Endodermal cell (in vitro differentiated cells): Measurements from ENCODE around the gene ERC1. TPM values are rescaled to one million over a fixed set of nuclear protein-coding genes. Genes with fewer than 3 reads are reported as not detected.

ENCODE experiments used
- DNase-seq: peaks from one replicate; pipeline ENCODE4 v3.0.0-alpha.2; 2017
- H3K27ac ChIP-seq: 2 replicates; pipeline ENCODE4 v1.5.1; 2013; ENCODE audit warnings: mild to moderate bottlenecking, low read depth, low read length, moderate library complexity
- H3K27me3 ChIP-seq: 2 replicates; pipeline ENCODE4 v1.6.1; 2013; ENCODE audit warnings: mild to moderate bottlenecking, low read length, moderate library complexity; ENCODE audit not compliant: insufficient read depth, control insufficient read depth, poor library complexity, severe bottlenecking
- H3K36me3 ChIP-seq: 2 replicates; pipeline ENCODE4 v1.7.0; 2013; ENCODE audit warnings: mild to moderate bottlenecking, low read length, moderate library complexity; ENCODE audit not compliant: control insufficient read depth, insufficient read depth
- H3K4me1 ChIP-seq: one replicate; pipeline ENCODE4 v1.7.0; 2013; ENCODE audit warnings: low read length; ENCODE audit not compliant: control insufficient read depth, insufficient read depth
- H3K4me3 ChIP-seq: 2 replicates; pipeline ENCODE4 v1.5.1; 2013; ENCODE audit warnings: mild to moderate bottlenecking, low read length, moderate library complexity
- H3K9ac ChIP-seq: 2 replicates; pipeline ENCODE4 v1.6.1; 2013; ENCODE audit warnings: mild to moderate bottlenecking, low read length, moderate library complexity; ENCODE audit not compliant: poor library complexity, severe bottlenecking; ENCODE audit errors: extremely low read depth
- H3K9me3 ChIP-seq: 2 replicates; pipeline ENCODE4 v1.6.1; 2013; ENCODE audit warnings: mild to moderate bottlenecking, low read length, moderate library complexity; ENCODE audit not compliant: control insufficient read depth
- H3K27ac Mint-ChIP-seq: 2 replicates; pipeline ENCODE4 v1.8.0; 2020; ENCODE audit warnings: mixed read lengths
- H3K27me3 Mint-ChIP-seq: 2 replicates; pipeline ENCODE4 v1.8.0; 2021; ENCODE audit warnings: mild to moderate bottlenecking, mixed read lengths; ENCODE audit not compliant: insufficient read depth
- H3K36me3 Mint-ChIP-seq: 2 replicates; pipeline ENCODE4 v1.8.0; 2020; ENCODE audit warnings: low read depth, mixed read lengths
- H3K4me1 Mint-ChIP-seq: 2 replicates; pipeline ENCODE4 v1.8.0; 2020; ENCODE audit warnings: mixed read lengths
- H3K4me3 Mint-ChIP-seq: 2 replicates; pipeline ENCODE4 v1.8.0; 2020; ENCODE audit warnings: mild to moderate bottlenecking, moderate library complexity, mixed read lengths
- H3K9me3 Mint-ChIP-seq: 2 replicates; pipeline ENCODE4 v1.8.0; 2020; ENCODE audit warnings: mild to moderate bottlenecking, mixed read lengths
- WGBS, 2 experiments: methylation state at CpG; one replicate each; pipeline versions ENCODE4 v1.1.5 to v1.1.7; 2013; ENCODE audit warnings: missing lambda C conversion rate in 2 of 2, mixed read lengths in 1 of 2; ENCODE audit not compliant: insufficient coverage in 1 of 2, insufficient read length in 1 of 2; 5-methylcytosine and 5-hydroxymethylcytosine counted together
- total RNA-seq, 2 donors: library from RNA; stranded (reverse); fragmentation: NEBNext Ultra II Directional in 1 of 2; extraction: Animal tissue kit (Norgen Biotek cat#: 25700) in 1 of 2; gene quantifications; 2 replicates in 1 of 2; 3 replicates in 1 of 2; pipeline ENCODE4 v1.2.1, GENCODE V29; 2021
- TF ChIP-seq, protein P1 (sequence below): fragments of 200-600 bp; sonication (generic); conservative IDR thresholded peaks from 2 replicates; pipeline ENCODE4 v1.5.0; 2021; ENCODE audit warnings: antibody characterized with exemption, mild to moderate bottlenecking

Gene ERC1
- total RNA-seq, 2 donors from 2014 or later = 60.6 to 159 TPM

DNA sequence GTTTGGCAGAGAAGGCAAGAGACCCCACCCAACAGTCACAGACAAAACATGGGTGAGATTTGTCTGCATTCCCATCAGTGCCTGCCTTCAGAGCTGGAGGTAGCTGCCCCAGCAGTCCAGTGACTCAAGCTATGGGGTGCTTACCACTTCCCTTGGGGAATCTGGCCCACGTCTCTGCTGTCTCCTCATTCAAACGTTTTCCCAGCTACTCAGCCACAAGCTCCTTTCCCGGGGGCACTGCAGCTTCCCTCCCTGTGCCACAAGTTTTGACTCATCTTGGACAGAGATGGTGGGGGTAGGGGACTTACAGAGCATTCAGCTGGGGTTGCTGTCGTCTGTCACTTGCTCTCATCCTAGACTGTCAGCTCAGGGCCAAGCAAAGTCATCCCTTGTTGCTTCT lies 536.8 kb downstream of the ERC1 start:
- peak; percentile 52 for DNase-seq
- Histone ChIP-seq H3K9ac (no peak overlapping the region), H3K4me1 (peaks cover 7% of the 10 kb centered on the region), H3K4me3 (no peak overlapping the region), H3K9me3 (no peaks in the 10 kb centered on the region), H3K27me3 (peaks cover 58% of the 10 kb centered on the region), H3K36me3 (no peaks in the 10 kb centered on the region), H3K27ac (no peak overlapping the region)
- Mint-ChIP-seq H3K27me3 (peaks cover 78% of the 10 kb centered on the region), H3K4me1 (peaks cover 30% of the 10 kb centered on the region), H3K4me3 (no peak overlapping the region), H3K27ac (no peak overlapping the region), H3K36me3 (no peaks in the 10 kb centered on the region), H3K9me3 (no peaks in the 10 kb centered on the region)
- WGBS, 2 experiments = 70 to 100% methylated on average over 1 to 4 of the region's 4 CpGs
- TF ChIP-seq, protein P1, sequence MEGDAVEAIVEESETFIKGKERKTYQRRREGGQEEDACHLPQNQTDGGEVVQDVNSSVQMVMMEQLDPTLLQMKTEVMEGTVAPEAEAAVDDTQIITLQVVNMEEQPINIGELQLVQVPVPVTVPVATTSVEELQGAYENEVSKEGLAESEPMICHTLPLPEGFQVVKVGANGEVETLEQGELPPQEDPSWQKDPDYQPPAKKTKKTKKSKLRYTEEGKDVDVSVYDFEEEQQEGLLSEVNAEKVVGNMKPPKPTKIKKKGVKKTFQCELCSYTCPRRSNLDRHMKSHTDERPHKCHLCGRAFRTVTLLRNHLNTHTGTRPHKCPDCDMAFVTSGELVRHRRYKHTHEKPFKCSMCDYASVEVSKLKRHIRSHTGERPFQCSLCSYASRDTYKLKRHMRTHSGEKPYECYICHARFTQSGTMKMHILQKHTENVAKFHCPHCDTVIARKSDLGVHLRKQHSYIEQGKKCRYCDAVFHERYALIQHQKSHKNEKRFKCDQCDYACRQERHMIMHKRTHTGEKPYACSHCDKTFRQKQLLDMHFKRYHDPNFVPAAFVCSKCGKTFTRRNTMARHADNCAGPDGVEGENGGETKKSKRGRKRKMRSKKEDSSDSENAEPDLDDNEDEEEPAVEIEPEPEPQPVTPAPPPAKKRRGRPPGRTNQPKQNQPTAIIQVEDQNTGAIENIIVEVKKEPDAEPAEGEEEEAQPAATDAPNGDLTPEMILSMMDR = no peak

GRCh38 chr12:1528791-1529190 lies 537.8 kb downstream of the ERC1 start:
- H3K4me1 ChIP-seq = peaks cover under 1% of the 10 kb centered on the region
- H3K36me3 ChIP-seq = no peaks in the 10 kb centered on the region
- peaks cover 68% of the 10 kb centered on the region for H3K27me3 ChIP-seq
- H3K27ac ChIP-seq = no peak overlapping the region
- H3K4me3 ChIP-seq = no peak overlapping the region
- H3K27me3 Mint-ChIP-seq = peaks cover 84% of the 10 kb centered on the region
- H3K9me3 ChIP-seq = no peaks in the 10 kb centered on the region
- no peaks in the 10 kb centered on the region for H3K9me3 Mint-ChIP-seq
- WGBS, 2 experiments = 96 to 100% methylated on average over 2 to 3 of the region's 3 CpGs
- peak; percentile 46 for DNase-seq
- no peak overlapping the region for H3K9ac ChIP-seq
- H3K4me3 Mint-ChIP-seq = no peak overlapping the region
- TF ChIP-seq, protein P1 = no peak
- peaks cover 22% of the 10 kb centered on the region for H3K4me1 Mint-ChIP-seq
- H3K27ac Mint-ChIP-seq = no peak overlapping the region
- H3K36me3 Mint-ChIP-seq = no peaks in the 10 kb centered on the region

- Histone ChIP-seq H3K27ac (no peak overlapping the region), H3K36me3 (no peaks in the 10 kb centered on the region), H3K4me1 (no peaks in the 10 kb centered on the region), H3K27me3 (peaks cover 74% of the 10 kb centered on the region), H3K9me3 (no peaks in the 10 kb centered on the region), H3K9ac (no peak overlapping the region), H3K4me3 (peak overlapping the region; percentile 49)
- peaks cover 21% of the 10 kb centered on the region for H3K4me1 Mint-ChIP-seq
- peak; percentile 64 for DNase-seq
- no peaks in the 10 kb centered on the region for H3K9me3 Mint-ChIP-seq
- TF ChIP-seq, protein P1 = no peak
- 51 to 53% methylated on average over 6 to 11 of the region's 11 CpGs for WGBS, 2 experiments
- peak overlapping the region; percentile 29 for H3K27ac Mint-ChIP-seq
- no peaks in the 10 kb centered on the region for H3K36me3 Mint-ChIP-seq
- peaks cover 84% of the 10 kb centered on the region for H3K27me3 Mint-ChIP-seq
- peak overlapping the region; percentile 69 for H3K4me3 Mint-ChIP-seq
Measured at GRCh38 chr12:1529228-1529861, 538.3 kb downstream of the ERC1 start.
